ENCODE measurements around the gene CCDC170.
"Not testable (repeated sequence)": the region's sequence is repeated elsewhere in the genome, so short reads cannot be mapped to it uniquely, and the experiment has no call there.

DNA sequence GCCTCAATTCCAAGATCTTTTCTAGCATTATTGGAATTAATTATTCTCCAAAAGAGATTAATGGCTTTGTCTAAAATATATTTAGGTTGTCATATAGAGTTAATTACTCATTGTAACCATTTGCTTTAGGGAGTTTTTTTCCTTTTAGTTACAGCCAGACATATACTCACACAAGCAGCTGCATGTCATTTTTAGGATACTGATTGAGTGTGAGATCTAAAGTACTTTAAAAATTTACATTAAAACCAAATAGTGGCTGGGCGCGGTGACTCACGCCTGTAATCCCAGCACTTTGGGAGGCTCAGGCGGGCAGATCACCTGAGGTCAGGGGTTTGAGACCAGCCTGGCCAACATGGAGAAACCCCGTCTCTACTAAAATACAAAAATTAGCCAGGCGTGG, 51.1 kb downstream of the CCDC170 start:
- TF ChIP-seq, protein P1, sequence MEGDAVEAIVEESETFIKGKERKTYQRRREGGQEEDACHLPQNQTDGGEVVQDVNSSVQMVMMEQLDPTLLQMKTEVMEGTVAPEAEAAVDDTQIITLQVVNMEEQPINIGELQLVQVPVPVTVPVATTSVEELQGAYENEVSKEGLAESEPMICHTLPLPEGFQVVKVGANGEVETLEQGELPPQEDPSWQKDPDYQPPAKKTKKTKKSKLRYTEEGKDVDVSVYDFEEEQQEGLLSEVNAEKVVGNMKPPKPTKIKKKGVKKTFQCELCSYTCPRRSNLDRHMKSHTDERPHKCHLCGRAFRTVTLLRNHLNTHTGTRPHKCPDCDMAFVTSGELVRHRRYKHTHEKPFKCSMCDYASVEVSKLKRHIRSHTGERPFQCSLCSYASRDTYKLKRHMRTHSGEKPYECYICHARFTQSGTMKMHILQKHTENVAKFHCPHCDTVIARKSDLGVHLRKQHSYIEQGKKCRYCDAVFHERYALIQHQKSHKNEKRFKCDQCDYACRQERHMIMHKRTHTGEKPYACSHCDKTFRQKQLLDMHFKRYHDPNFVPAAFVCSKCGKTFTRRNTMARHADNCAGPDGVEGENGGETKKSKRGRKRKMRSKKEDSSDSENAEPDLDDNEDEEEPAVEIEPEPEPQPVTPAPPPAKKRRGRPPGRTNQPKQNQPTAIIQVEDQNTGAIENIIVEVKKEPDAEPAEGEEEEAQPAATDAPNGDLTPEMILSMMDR (conservative IDR thresholded peaks at IDR 0.05 in 1 of 2, IDR thresholded peaks at IDR 0.05 in 1 of 2; ENCODE audit: low read depth in 1 of 2, low read length in 2 of 2), result not testable (repeated sequence)
- TF ChIP-seq EZH2 (IDR thresholded peaks at IDR 0.05; ENCODE audit: low read length, missing control alignments), result not testable (repeated sequence)
